Cardiac fibroblast (primary cell): ENCODE measurements around the gene TCTN2.

Experiments used
- DNase-seq, 2 donors: peaks; one replicate each; pipeline versions ENCODE4 v3.0.0 to v3.0.0-alpha.2; 2010; ENCODE audit warnings: low read depth in 2 of 2
- H3K4me3 ChIP-seq, 2 donors: replicated peaks in 1 of 2; 1 replicate in 1 of 2; 2 replicates in 1 of 2; pipeline ENCODE4 v1.5.1; 2011; ENCODE audit warnings: low read depth in 2 of 2, low read length in 2 of 2, mild to moderate bottlenecking in 2 of 2, moderate library complexity in 1 of 2
- CTCF ChIP-seq: IDR thresholded peaks from one replicate; pipeline ENCODE4 v1.5.1; 2011; ENCODE audit warnings: low read depth, mild to moderate bottlenecking, low read length, inconsistent platforms

The TCTN2 gene

GRCh38 chr12:123670882-123671728, at the start of gene TCTN2:
TSS of gene TCTN2 (plus strand) at chr12:123671113. CDS start at chr12:123671241, 128 bp downstream.
- no peak for TF ChIP-seq CTCF
- peak within 1 kb of the TSS; percentile 83 to 93 for H3K4me3 ChIP-seq
- DNase-seq = peak; percentile 92 to 95

GRCh38 chr12:123621619-123622530, 49.0 kb upstream of the TCTN2 start:
- no peak for DNase-seq
- H3K4me3 ChIP-seq = no peak overlapping the region
- no peak for TF ChIP-seq CTCF

- DNase-seq = peak; percentile 96
- peak within 1 kb of the TSS; percentile 91 to 94 for H3K4me3 ChIP-seq
- no peak for TF ChIP-seq CTCF
Measured at GRCh38 chr12:123633379-123634141, 37.4 kb upstream of the TCTN2 start, which contains the start of the genes EIF2B1 and GTF2H3. TSS of gene EIF2B1 (minus strand) at chr12:123633686. CDS start at chr12:123633557, 129 bp downstream. TSS of gene GTF2H3 (plus strand) at chr12:123633829. CDS start at chr12:123633860, 31 bp downstream.

- peak overlapping the region; percentile 91 to 94 for H3K4me3 ChIP-seq
- no peak for TF ChIP-seq CTCF
- DNase-seq = no peak
Measured at GRCh38 chr12:123634142-123634561, 36.8 kb upstream of the TCTN2 start.

GRCh38 chr12:123643911-123644310, 27.0 kb upstream of the TCTN2 start:
- no peak overlapping the region for H3K4me3 ChIP-seq
- DNase-seq = no peak
- TF ChIP-seq CTCF = no peak

- no peak for DNase-seq
- TF ChIP-seq CTCF = no peak
- no peak overlapping the region for H3K4me3 ChIP-seq
Measured at GRCh38 chr12:123645380-123645779, 25.5 kb upstream of the TCTN2 start.
